ENCODE results near the gene UFL1.

UFL1 gene

GRCh38 chr6:96571551-96571950 is 49.9 kb downstream of the UFL1 start:
- no peak for DNase-seq

GRCh38 chr6:96575359-96575758 is 53.8 kb downstream of the UFL1 start:
- peak in 6 of 56 donors; percentile 2 to 34 (median 8) for DNase-seq

GRCh38 chr6:96576221-96576620 is 54.6 kb downstream of the UFL1 start:
- no peak for DNase-seq

GRCh38 chr6:96582021-96582420 is 60.4 kb downstream of the UFL1 start:
- no peak for DNase-seq

- no peak for DNase-seq
Measured at GRCh38 chr6:96582436-96582835, 60.8 kb downstream of the UFL1 start.

- no peak for DNase-seq
Measured at GRCh38 chr6:96604420-96604819, 82.8 kb downstream of the UFL1 start.

Data from amygdala (tissue), 56 donors.